Astrocyte of the cerebellum (primary cell): Measurements from ENCODE around the gene BANF1.

Source experiments
- DNase-seq: peaks from one replicate; pipeline ENCODE4 v3.0.0-alpha.2; 2011; ENCODE audit warnings: low read depth
- H3K4me3 ChIP-seq: 2 replicates; pipeline ENCODE4 v1.5.1; 2011; ENCODE audit warnings: mild to moderate bottlenecking, low read depth, low read length, moderate library complexity
- in situ Hi-C: cut with HindIII; loops from 2 replicates; pipeline ENCODE4 v1.10.0; 2017; ENCODE audit warnings: low sequenced_read_pairs
- TF ChIP-seq, protein P1 (sequence below): IDR thresholded peaks from 2 replicates; pipeline ENCODE4 v1.5.1; 2012; ENCODE audit warnings: low read length, low read depth, moderate library complexity, mild to moderate bottlenecking; ENCODE audit errors: missing control alignments

BANF1 gene

DNA sequence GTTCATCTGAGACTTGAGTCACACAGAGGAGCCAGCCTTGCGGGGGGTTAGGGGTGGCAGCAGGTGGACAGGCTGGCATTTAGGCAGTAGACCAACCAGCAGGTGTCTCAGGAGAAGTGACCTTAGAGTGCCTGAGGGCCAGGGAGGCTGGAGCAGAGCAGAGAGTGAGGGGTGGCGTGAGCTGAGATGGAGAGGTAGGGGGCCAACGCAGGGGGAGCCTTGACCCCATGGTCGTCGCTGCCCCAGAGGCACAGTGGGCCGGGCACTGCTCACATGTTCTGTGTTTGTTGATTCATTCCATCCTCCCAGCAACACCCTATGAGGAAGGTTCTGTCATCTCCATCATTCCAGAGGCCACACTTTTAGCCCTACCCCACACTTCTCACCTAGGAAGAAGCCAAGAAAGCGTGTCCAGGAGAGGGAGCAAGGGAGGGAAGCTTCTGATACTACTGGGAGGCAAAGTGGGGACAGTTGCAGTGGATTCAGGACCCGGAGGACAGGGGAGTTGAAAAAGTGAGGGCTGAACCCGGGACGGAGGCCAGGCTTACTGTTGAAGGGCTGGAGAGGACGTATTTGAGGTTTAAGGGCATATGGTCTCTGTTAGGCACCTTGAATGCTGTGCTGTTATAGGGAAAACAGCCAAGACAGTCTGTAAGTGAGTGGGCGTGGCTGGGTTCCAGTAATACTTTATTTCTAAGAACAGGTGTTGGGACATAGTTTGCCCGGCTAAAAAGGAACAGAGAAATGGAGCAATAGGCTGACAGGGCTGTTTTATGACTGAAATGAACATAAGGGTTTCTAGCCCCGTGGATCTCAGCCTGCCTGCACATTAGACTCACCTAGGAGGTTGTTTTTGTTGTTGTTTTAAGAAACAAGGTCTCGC is 33.5 kb upstream of the BANF1 start:
- in situ Hi-C loops = no loop called here
- DNase-seq = no peak
- no peak overlapping the region for H3K4me3 ChIP-seq
- TF ChIP-seq, protein P1, sequence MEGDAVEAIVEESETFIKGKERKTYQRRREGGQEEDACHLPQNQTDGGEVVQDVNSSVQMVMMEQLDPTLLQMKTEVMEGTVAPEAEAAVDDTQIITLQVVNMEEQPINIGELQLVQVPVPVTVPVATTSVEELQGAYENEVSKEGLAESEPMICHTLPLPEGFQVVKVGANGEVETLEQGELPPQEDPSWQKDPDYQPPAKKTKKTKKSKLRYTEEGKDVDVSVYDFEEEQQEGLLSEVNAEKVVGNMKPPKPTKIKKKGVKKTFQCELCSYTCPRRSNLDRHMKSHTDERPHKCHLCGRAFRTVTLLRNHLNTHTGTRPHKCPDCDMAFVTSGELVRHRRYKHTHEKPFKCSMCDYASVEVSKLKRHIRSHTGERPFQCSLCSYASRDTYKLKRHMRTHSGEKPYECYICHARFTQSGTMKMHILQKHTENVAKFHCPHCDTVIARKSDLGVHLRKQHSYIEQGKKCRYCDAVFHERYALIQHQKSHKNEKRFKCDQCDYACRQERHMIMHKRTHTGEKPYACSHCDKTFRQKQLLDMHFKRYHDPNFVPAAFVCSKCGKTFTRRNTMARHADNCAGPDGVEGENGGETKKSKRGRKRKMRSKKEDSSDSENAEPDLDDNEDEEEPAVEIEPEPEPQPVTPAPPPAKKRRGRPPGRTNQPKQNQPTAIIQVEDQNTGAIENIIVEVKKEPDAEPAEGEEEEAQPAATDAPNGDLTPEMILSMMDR = no peak

DNA sequence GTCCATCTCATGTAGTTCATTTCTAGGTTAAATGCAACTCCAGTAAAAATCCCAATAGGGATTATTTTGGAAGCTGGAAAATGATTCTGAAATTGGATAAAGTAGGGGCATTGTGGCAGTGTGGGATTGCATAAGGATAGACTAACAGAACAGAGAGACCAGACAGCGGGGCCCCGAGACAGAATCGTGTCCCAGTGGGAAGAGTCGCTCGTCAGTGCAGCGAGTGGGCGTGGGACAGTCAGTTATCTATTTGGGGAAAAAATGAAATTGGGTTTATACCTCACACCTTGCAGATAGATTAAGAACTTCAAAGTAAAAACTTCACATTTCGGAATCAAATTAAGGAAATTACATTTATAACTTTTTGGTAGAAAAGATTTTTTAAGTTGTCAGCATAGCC is 30.2 kb upstream of the BANF1 start:
- in situ Hi-C loops = no loop called here
- DNase-seq = no peak
- H3K4me3 ChIP-seq = no peak overlapping the region
- TF ChIP-seq, protein P1 = no peak

DNA sequence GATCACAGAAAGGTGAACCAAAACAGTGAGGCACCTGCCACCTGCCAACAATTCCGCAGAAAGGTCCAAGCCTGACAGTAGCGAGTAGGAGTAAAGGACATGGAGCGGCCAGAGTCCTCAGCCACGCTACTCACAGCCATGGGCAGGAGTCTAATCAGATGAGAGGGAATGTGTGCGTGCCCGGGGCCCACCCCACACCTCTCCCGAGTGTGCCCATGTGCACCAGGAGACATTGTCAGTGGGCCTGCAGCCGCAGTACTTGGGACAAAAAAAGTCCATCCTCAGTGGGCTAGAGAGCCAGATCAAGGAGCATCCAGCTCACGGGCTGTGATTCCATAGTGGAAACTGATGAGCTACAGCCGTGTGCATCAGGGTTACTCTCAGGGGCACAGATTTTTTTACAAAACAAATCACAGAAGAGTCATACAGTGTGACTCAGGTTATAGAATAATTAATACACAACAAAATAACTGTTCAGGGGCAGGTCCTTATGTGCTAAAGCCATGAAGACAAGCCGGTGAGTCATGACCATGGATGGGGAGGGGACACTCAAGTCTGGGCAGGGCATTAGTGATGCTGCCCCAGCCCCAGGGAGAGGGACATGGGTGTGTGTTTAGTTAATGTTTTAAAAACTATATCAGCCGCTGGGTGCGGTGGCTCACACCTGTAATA is 28.7 kb upstream of the BANF1 start:
- TF ChIP-seq, protein P1 = no peak
- in situ Hi-C loops = no loop called here
- H3K4me3 ChIP-seq = no peak overlapping the region
- no peak for DNase-seq

DNA sequence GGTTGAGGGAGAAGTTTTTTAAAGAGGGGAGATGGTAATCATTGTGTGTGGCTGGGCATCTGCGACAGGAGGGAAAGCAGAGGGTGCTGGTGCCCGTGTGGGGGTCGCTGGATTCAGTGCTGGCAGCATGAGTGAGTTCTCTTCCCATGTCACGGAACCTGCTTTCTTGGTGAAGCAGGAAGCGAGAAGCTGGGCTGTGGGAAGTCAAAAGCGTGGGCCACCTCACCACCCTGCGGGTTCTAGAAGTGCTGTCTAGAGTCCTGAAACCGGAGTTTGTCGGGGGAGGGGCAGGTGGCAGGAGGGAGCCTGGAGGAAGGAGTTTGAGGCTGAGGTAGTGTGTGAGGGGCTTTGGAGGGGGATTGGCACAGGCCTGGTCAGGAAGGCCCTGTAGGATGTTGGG is 26.5 kb upstream of the BANF1 start:
- TF ChIP-seq, protein P1 = no peak
- no peak for DNase-seq
- in situ Hi-C loops = no loop called here
- H3K4me3 ChIP-seq = no peak overlapping the region

DNA sequence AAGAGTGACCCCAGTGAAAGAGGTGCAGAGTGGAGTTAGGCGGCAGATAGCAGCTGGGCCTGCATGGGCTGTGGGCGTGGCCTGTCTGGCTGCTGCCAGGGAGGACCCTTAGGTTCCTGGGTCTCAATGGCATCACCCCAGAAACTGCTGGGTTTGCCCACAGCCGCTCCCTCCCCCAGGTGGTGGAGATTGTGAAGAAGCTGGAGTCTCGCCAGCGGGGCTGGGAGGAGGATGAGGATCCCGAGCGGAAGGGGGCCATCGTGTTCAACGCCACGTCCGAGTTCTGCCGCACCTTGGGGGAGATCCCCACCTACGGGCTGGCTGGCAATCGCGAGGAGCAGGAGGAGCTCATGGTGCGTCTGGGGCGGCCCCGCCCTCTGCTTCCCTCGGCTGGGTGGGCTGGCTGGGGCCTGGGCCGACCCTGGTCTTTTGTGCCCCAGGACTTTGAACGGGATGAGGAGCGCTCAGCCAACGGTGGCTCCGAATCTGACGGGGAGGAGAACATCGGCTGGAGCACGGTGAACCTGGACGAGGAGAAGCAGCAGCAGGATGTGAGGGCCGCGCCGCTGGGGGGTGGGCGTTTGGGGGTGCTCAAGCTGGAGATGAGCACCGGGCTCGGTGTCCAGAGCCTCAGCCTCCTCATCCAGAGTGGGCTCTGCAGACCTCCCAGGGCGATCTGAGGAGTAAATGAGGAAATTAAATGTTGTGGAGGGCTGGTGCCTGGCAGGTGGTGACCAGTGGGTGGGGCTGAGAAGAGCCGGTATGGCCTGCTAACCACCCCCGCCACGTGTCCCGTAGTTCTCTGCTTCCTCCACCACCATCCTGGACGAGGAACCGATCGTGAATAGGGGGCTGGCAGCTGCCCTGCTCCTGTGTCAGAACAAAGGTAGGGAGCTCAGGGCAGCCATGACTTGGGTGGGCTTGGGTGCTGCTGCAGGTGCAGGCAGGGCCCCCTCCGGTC is 25.8 kb upstream of the BANF1 start:
- no peak for DNase-seq
- H3K4me3 ChIP-seq = no peak overlapping the region
- TF ChIP-seq, protein P1 = no peak
- in situ Hi-C loops = no loop called here
